BLaER1 (cell line): ENCODE results near the gene EML1.

Experiments
- H3K27ac ChIP-seq: shearing (Covaris generic); formaldehyde crosslinking; 2 replicates; pipeline ENCODE4 v1.8.1; 2022
- H3K27me3 ChIP-seq: shearing (Covaris generic); formaldehyde crosslinking; 2 replicates; pipeline ENCODE4 v1.8.1; 2022
- H3K36me3 ChIP-seq: shearing (Covaris generic); formaldehyde crosslinking; 2 replicates; pipeline ENCODE4 v1.8.1; 2022
- H3K4me1 ChIP-seq: shearing (Covaris generic); formaldehyde crosslinking; 2 replicates; pipeline ENCODE4 v1.8.1; 2022
- H3K4me2 ChIP-seq: shearing (Covaris generic); formaldehyde crosslinking; 2 replicates; pipeline ENCODE4 v1.8.1; 2022
- H3K4me3 ChIP-seq: shearing (Covaris generic); formaldehyde crosslinking; 2 replicates; pipeline ENCODE4 v1.8.1; 2022
- H3K9ac ChIP-seq: shearing (Covaris generic); formaldehyde crosslinking; 2 replicates; pipeline ENCODE4 v1.8.1; 2022
- H3K9me3 ChIP-seq: shearing (Covaris generic); formaldehyde crosslinking; 2 replicates; pipeline ENCODE4 v1.8.1; 2022
- H4K20me1 ChIP-seq: shearing (Covaris generic); formaldehyde crosslinking; 2 replicates; pipeline ENCODE4 v1.8.1; 2022
- Cebpa-rat ChIP-seq: shearing (Covaris generic); IDR thresholded peaks from 2 replicates; pipeline ENCODE4 v1.8.1; 2022

The EML1 gene

GRCh38 chr14:99820702-99821331 is 27.6 kb downstream of the EML1 start:
- Histone ChIP-seq H3K4me3 (no peak overlapping the region), H3K4me2 (peak overlapping the region; percentile 39; the same call in 1 of the 2 replicates), H3K9ac (no peak overlapping the region), H3K36me3 (no peaks in the 10 kb centered on the region), H4K20me1 (peaks cover 8% of the 10 kb centered on the region; the same call in 1 of the 2 replicates), H3K27me3 (peaks cover 47% of the 10 kb centered on the region), H3K27ac (no peak overlapping the region), H3K9me3 (no peaks in the 10 kb centered on the region), H3K4me1 (peaks cover 18% of the 10 kb centered on the region)
- no peak for TF ChIP-seq Cebpa-rat

DNA sequence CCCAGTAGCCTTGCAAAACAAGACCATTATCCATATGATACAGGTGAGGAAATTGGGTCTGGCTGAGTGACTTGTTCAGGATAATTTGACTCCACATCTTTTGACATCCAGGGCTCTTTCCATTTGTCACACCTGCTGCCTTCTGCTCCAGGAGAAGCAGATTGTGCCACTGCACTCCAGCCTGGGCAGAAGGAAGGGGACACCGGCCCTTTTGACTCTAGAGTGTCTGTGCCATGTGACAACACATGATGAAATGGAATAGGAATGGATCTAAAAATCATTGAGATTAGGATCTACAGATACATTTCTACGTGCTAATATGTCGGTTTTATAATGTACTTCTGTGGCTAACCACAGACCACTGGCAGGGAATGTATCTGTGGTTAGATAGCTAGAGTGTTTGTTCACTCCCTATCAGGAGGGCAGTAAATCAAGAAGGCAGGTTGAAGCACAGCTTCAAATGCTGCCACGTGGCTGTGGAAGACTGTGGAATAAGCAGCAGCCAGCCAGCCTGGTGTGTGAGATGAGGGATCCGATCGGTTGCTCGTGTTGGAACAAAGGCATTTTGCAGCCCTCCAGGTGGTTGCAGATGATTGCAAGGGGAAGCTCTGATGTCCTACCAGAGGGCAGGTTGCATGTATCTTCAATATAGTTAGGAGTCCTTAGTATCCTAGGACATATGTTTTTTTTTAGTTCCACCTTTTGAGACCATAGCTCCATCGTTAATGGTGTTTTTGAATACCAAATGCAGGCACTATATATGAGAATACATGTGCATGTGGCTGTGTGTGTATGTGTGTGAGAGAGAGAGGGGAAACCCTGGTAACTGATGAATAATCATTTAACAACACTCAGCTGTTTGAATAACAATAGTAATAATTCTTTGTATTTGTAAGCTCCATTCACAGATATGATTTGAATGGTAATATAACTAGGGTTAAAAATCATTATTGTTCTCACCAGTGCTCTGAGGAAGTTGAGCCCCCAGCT is 28.6 kb downstream of the EML1 start:
- Histone ChIP-seq H3K27me3 (peaks cover 47% of the 10 kb centered on the region), H3K4me1 (peaks cover 18% of the 10 kb centered on the region), H3K9ac (no peak overlapping the region), H3K9me3 (no peaks in the 10 kb centered on the region), H3K27ac (no peak overlapping the region), H3K4me3 (no peak overlapping the region), H4K20me1 (peaks cover 8% of the 10 kb centered on the region; the same call in 1 of the 2 replicates), H3K36me3 (no peaks in the 10 kb centered on the region), H3K4me2 (peak overlapping the region; percentile 39)
- no peak for TF ChIP-seq Cebpa-rat

GRCh38 chr14:99822800-99823455 is 29.7 kb downstream of the EML1 start:
- H3K27me3 ChIP-seq, result peaks cover 46% of the 10 kb centered on the region
- H3K9me3 ChIP-seq, result no peaks in the 10 kb centered on the region
- no peak overlapping the region for H3K9ac ChIP-seq
- H3K36me3 ChIP-seq, result no peaks in the 10 kb centered on the region
- peaks cover 18% of the 10 kb centered on the region for H3K4me1 ChIP-seq
- no peak for TF ChIP-seq Cebpa-rat
- peaks cover 8% of the 10 kb centered on the region; the same call in 1 of the 2 replicates for H4K20me1 ChIP-seq
- no peak overlapping the region for H3K4me3 ChIP-seq
- no peak overlapping the region for H3K4me2 ChIP-seq
- H3K27ac ChIP-seq, result no peak overlapping the region

- Histone ChIP-seq H3K27me3 (peaks cover 34% of the 10 kb centered on the region), H3K9ac (no peak overlapping the region), H3K4me1 (peaks cover 18% of the 10 kb centered on the region), H3K4me2 (no peak overlapping the region), H3K9me3 (no peaks in the 10 kb centered on the region), H3K27ac (no peak overlapping the region), H3K36me3 (no peaks in the 10 kb centered on the region), H3K4me3 (no peak overlapping the region), H4K20me1 (peaks cover 8% of the 10 kb centered on the region; the same call in 1 of the 2 replicates)
- no peak for TF ChIP-seq Cebpa-rat
Observed at GRCh38 chr14:99824776-99825175, 31.6 kb downstream of the EML1 start.

DNA sequence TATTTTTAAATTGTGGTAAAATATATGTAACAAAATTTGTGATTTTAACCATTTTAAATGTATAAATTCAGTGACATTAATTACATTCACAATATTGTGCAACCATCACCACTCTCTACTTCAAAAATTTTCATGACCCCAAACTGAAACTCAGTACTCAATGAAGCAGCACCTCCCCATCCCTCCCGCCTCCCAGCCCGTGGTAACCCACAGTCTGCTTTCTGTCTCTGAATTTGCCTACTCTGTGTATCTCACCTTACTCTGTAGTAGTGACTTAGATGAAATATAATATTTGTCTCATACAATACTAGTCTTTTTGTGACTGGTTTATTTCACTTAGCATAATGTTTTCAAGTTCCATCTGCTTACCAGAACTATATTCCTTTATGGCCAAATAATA is 36.2 kb downstream of the EML1 start:
- H3K27me3 ChIP-seq, result no peaks in the 10 kb centered on the region
- no peaks in the 10 kb centered on the region for H3K4me1 ChIP-seq
- TF ChIP-seq Cebpa-rat, result no peak
- no peaks in the 10 kb centered on the region for H3K9me3 ChIP-seq
- H3K9ac ChIP-seq, result no peak overlapping the region
- H3K36me3 ChIP-seq, result no peaks in the 10 kb centered on the region
- no peak overlapping the region for H3K27ac ChIP-seq
- H3K4me2 ChIP-seq, result no peak overlapping the region
- no peaks in the 10 kb centered on the region for H4K20me1 ChIP-seq
- H3K4me3 ChIP-seq, result no peak overlapping the region

DNA sequence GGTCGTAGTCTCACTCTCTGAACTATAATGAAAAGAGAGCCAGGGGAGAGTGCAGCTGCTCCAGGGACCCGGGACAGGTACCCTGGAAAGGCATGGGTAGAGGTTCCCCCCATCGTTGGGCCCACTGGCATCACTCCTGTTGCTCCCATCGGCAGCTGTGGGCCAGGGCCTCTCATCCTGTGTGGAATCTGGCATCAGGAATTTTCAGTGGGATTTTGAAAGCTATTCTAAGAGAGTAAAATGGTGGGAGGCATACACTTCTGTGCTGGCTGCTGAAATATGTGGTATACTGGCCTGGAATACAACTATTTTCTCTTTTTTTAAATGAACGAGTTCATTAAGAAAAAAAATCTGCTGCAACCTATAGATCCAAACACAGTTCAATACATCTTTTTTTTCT is 38.1 kb downstream of the EML1 start:
- no peaks in the 10 kb centered on the region for H3K27me3 ChIP-seq
- H3K27ac ChIP-seq, result no peak overlapping the region
- H4K20me1 ChIP-seq, result no peaks in the 10 kb centered on the region
- no peak overlapping the region for H3K4me3 ChIP-seq
- TF ChIP-seq Cebpa-rat, result no peak
- no peak overlapping the region for H3K9ac ChIP-seq
- no peaks in the 10 kb centered on the region for H3K36me3 ChIP-seq
- H3K9me3 ChIP-seq, result no peaks in the 10 kb centered on the region
- H3K4me1 ChIP-seq, result no peaks in the 10 kb centered on the region
- no peak overlapping the region for H3K4me2 ChIP-seq

GRCh38 chr14:99831903-99832685 is 38.9 kb downstream of the EML1 start:
- H3K4me1 ChIP-seq, result no peaks in the 10 kb centered on the region
- no peaks in the 10 kb centered on the region for H3K27me3 ChIP-seq
- H3K27ac ChIP-seq, result no peak overlapping the region
- H3K9me3 ChIP-seq, result no peaks in the 10 kb centered on the region
- H3K4me2 ChIP-seq, result no peak overlapping the region
- no peak overlapping the region for H3K9ac ChIP-seq
- no peaks in the 10 kb centered on the region for H4K20me1 ChIP-seq
- TF ChIP-seq Cebpa-rat, result no peak
- H3K36me3 ChIP-seq, result no peaks in the 10 kb centered on the region
- no peak overlapping the region for H3K4me3 ChIP-seq

DNA sequence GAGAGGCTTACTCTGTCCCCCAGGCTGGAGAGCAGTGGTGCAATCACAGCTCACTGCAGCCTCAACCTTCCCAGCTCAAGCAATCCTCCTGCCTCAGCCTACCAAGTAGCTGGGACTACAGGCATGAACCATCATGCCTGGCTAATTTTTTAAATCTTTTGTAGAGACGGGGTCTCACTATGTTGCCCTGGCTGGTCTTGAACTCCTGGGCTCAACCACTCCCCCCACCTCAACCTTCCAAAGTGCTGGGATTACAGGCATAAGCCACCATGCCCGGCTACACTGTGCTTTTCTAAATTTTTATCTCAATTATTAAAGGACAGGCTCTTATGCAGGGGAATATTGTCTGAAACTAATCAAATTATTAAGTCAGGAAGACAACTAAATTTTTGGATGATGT is 44.6 kb downstream of the EML1 start:
- Histone ChIP-seq H3K27ac (no peak overlapping the region), H3K27me3 (no peaks in the 10 kb centered on the region), H3K9ac (no peak overlapping the region), H3K36me3 (no peaks in the 10 kb centered on the region), H3K9me3 (no peaks in the 10 kb centered on the region), H3K4me3 (no peak overlapping the region), H3K4me2 (no peak overlapping the region), H4K20me1 (no peaks in the 10 kb centered on the region), H3K4me1 (no peaks in the 10 kb centered on the region)
- TF ChIP-seq Cebpa-rat, result no peak

DNA sequence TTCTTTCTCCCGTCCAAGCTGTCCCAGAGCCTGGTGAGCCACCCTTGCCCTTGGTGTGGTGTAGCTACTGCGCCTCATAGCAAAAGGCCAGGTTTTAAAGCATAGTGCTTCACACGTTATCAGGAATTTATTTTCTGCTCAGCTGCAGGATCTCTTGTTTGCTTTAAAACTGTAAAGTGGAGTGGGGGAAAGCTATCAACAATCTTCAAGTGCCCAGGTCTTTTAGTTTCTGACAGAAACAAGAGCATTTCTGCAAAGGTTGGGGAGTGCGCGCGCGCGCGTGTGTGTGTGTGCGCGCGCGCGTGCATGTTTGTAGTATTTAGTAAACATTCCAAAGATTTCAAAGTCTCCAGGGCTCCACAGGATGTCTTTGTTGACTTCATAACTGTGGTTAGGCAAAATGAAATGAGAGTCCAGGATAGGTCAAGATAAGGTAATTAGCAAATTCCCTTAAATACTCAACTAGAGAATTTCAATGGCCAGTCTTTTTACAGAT is 45.5 kb downstream of the EML1 start:
- Histone ChIP-seq H3K4me3 (no peak overlapping the region), H3K27ac (no peak overlapping the region), H3K36me3 (no peaks in the 10 kb centered on the region), H3K27me3 (no peaks in the 10 kb centered on the region), H3K9me3 (no peaks in the 10 kb centered on the region), H3K4me1 (no peaks in the 10 kb centered on the region), H3K4me2 (no peak overlapping the region), H3K9ac (no peak overlapping the region), H4K20me1 (no peaks in the 10 kb centered on the region)
- no peak for TF ChIP-seq Cebpa-rat
